ENCODE measurements around the gene SDHC.
"Not testable (repeated sequence)": the region's sequence is repeated elsewhere in the genome, so short reads cannot be mapped to it uniquely, and the experiment has no call there.

Gene SDHC

DNA sequence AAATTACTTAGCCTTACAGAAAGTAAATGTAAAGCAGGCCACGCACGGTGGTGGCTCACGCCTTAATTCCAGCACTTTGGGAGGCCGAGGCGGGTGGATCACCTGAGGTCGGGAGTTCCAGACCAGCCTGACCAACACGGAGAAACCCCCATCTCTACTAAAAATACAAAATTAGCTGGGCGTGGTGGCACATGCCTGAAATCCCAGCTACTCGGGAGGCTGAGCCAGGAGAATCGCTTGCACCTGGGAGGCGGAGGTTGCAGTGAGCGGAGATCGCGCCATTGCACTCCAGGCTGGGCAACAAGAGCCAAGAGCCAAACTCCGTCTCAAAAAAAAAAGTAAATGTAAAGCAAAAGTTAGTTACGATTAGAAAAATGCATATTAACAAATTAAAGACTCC lies 75.0 kb downstream of the SDHC start:
- not testable (repeated sequence) for DNase-seq

DNA sequence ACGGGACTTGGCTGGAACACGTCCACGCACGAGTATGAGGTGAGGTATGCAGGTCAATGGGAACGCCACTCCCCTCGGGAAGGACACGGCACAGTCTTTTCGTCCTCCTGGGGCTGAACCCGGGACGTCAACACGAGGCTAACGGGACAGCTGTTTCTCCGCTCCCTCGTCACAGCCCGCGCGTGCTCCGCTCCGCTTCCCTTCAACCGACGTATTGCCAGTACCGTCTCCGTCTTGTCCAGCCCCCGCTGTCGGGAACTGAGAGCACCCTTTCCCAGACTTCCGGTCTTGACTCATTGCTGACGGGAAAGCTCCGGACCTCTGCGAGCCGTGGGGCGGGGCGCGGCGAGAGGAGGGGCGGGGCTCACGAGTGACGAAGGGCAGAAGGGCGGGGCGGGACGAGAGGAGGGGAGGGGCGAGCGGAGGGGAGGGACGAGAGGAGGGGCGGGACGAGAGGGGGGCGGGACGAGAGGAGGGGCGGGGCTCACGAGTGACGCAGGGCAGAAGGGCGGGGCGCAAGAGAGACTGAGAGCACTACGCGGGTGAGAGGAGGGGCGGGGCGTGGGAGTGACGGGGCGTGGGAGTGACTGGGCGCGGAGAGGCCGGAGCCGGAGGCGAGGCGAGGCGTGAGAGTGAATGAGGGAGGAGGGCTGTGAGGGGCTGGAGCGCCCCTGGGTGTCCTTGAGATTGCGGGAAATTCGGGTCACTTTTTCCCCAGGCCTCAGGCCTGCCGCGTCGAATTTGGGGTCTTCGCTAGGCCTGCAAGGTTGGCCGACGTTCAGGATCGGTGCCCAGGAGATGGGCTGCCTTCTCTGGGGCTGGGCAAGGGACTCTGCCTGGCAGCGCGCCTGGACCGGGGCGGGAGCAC lies 75.7 kb downstream of the SDHC start:
- peak; percentile 91 to 94 for DNase-seq

DNA sequence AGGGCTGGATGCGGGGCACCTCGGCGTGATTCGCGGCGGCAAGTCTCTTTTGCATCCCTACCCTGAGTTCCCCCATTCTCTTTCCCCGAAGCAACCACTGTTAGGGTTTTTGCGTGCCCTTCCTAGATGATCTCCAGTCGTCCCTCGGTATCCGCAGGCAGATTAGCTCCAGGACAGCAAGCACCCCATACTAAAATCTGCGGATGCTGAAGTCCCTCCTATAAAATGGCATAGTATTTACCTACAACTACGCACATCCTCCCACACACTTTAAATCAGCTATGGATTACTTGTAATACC lies 76.3 kb downstream of the SDHC start:
- DNase-seq = no peak

DNA sequence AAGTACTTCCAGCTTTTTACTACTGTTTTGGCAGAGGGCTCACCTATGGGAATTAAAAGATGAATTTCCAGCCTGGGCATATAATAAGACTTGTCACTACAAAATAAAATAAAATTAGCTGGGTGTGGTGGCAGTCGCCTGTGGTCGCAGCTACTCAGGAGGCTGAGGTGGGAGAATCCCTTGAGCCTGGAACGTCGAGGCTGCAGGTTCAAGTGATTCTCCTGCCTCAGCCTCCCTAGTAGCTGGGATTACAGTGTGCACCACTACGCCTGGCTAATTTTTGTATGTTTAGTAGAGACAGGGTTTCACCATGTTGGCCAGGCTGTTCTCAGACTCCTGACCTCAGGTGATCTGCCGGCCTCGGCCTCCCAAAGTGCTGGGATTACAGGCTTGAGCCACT lies 77.0 kb downstream of the SDHC start:
- not testable (repeated sequence) for DNase-seq

DNA sequence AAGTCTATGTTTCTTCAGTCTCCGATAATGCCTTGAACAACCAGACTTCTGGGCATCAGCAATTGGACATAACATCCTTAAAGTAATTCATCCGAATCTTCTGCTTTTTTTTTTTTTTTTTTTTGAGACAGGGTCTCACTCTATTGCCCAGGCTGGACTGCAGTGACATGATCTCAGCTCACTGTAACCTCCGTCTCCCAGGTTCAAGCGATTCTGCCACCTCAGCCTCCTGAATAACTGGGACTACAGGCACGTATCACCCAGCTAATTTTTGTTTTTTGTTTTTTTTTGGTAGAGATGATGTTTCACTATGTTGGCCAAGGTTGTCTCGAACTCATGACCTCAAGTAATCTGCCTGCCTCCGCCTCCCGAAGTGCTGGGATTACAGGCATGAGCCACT lies 77.4 kb downstream of the SDHC start:
- no peak for DNase-seq

DNA sequence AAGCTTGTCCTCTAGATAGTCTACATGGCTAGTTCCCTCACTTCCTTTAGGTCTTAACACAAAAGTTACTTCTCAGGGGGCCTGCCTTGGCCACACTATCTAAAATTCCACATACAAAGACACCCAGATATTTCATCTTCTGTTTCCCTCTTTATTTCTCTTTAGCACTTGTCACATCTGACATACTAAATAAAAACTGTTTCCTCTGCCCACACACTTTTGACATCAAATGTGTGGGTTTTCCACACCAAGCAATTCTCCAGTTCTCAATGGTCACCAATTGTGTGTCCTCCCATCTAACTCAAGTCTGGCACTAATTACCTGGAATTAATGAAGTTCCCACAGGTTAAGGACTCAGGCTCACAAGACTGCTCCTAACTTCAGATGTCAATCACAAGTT lies 79.0 kb downstream of the SDHC start:
- DNase-seq = no peak

DNA sequence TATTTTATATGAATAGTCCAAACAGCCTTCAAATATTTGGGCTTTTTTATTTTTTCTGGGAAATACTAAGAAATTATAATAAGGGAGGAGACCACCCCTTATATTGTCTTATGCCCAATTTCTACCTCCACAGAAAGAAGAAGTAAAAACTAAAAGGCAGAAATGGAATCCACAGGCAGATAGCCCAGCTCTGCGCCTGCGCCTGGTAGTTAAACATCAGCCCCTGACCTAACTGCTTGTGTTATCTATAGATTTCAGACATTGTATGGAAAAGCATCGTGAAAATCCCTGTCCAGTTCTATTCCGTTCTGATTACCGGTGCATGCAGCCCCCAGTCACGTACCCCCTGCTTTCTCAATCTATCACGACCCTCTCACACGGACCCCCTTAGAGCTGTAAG lies 82.9 kb downstream of the SDHC start:
- DNase-seq = not testable (repeated sequence)

DNA sequence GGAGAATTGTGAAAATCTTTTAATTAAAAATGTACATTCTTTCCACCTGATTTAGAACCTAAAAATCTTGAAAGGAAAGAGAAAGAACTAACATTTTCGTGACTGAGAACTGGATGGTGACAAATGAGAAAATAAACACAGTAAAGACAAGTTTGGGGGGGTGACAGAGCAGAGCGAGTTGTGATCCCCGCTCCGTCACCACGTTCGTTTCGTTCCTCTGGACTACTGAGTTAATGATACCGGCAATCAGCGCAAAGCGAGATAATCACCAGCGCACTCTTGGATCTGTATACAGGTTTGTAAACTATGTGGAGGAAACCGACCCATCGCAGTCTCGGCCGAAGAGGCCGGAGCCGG lies 84.7 kb downstream of the SDHC start:
- no peak for DNase-seq

DNA sequence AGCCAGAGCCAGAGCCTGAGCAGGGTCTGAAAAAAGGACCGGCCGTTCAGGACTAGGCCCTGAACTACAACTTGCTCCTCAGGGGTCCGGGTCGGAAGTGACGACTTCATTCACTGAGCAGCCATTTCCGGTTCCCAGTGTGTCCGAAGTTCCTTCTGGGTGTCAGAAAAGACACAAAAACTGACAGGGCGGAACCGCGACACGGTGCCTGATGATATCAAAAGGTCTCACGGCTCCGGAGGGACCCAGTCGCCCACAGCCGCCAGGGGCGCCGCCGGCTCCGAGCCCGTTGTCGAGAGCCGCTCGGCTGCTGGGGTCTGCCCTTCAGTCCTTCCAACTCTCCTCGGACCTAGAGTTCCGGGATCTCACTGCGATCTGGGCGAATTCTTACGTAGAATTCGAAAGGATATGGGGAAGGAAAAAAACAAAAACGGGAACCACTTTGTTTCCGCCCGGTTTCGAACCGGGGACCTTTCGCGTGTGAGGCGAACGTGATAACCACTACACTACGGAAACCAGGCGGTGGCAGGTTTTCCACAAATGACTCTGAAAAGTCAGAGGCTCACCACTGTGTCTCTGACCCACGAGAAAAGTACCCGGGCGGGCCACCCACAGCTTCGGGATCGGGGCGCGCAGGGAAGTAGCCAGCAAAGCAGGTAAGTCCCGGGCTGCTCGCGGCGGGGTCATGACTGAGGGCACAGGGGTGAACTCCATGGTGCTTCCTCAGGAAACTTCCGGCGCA lies 85.2 kb downstream of the SDHC start:
- peak; percentile 92 to 93 for DNase-seq

DNA sequence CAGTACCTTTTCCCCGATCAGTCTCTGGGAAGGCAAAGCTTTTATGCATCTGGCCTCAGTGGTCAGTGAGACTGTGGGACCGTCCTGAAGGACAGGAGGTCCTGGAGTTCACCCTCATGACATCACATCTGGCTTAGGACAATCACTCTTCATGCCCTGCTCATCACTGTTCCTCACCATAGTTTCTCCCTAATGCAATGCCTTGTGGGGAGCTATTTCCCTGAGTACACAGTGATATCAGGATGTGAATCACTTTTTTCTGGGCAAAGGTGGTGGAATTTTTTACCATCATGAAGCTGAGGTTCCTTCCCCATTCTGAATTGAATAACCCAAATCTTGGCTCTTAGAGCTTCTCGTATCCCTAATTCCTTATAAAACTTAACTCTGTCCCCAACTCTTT lies 88.3 kb downstream of the SDHC start:
- no peak for DNase-seq

DNA sequence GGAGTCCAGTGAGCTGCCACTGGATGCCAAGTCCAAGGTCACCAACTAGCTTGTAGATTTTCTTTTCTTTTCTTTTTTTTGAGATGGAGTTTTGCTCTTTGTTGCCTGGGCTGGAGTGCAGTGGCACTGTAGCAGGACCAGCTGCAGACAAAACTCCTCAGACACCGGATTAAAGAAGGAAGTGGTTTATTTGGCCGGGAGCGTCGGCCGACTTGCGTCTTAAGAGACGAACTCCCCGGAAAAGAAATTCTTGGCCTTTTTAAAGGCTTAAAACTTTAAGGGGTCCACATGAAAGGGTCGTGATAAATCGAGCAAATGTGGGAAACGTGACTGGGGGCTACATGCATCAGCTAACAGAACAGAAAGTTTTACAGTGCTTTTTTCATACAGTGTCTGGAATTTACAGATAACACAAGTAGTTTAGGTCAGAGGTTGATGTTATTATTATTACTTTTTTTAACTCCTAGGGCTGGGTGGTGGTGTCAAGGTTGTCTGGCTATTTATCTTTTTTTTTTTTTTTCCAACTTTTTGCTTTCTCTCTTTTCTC lies 89.9 kb downstream of the SDHC start:
- no peak for DNase-seq

DNA sequence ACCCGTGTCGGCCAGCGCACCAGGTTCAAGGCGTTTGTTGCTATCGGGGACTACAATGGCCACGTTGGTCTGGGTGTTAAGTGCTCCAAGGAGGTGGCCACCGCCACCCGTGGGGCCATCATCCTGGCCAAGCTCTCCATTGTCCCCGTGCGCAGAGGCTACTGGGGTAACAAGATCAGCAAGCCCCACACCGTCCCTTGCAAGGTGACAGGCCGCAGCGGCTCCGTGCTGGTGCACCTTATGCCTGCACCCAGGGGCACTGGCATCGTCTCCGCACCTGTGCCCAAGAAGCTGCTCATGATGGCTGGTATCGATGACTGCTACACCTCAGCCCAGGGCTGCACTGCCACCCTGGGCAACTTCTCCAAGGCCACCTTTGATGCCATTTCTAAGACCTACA lies 92.4 kb downstream of the SDHC start:
- DNase-seq = not testable (repeated sequence)

DNA sequence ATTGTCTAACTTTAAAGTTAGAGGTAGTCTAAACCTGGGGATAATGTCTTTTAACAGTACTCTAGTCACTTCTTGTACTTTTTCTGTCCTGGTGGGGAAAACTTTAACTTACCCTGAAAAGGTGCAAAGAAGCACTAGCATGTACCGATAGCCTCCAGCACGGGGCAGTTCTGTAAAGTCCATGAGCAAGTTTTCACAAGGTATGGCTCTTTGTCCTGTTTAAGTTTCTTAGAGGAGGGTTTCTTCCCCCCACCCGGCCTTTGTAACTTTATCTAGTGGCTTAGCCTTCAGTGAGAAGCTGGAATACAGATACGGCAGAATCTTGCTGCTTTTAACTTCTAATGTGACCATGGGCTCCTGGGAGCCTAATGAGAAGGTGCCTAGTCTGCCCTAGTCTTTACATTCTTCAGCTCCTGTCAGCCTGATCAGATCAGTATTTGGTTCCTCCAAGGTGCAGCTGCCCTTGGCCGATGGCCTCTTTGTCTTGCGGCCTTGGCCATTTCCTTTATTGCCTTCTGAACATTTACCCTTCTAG lies 93.3 kb downstream of the SDHC start:
- no peak for DNase-seq

DNA sequence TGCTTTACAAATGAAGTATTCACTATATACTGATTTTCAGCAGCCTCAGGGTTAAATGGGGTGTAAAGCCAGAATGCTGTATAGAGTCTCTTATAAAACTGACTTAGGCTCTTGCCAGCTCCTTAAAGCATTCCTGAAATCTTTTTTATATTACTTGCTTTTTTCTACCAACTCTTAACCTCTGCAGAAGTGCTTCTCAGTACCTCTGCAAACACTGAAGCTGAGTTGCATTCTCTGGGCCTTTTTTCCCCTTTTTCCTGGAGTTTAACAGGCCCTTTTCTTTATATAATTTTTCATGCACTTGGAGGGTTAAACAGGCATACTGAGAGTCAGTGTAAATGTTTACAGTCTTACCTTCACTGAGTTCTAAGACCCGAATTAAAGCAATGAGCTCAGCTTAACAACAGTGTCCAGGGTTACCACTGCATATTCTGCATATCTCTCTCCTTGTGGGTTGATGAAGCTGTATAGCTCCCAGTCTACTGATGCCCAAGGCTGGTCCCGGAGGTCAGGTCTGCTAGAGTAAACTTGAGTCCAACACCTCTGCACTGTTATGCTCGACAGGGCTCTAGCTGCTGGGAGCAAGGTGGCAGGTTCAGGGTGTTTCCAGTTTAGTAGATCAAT lies 94.4 kb downstream of the SDHC start:
- DNase-seq = no peak

DNA sequence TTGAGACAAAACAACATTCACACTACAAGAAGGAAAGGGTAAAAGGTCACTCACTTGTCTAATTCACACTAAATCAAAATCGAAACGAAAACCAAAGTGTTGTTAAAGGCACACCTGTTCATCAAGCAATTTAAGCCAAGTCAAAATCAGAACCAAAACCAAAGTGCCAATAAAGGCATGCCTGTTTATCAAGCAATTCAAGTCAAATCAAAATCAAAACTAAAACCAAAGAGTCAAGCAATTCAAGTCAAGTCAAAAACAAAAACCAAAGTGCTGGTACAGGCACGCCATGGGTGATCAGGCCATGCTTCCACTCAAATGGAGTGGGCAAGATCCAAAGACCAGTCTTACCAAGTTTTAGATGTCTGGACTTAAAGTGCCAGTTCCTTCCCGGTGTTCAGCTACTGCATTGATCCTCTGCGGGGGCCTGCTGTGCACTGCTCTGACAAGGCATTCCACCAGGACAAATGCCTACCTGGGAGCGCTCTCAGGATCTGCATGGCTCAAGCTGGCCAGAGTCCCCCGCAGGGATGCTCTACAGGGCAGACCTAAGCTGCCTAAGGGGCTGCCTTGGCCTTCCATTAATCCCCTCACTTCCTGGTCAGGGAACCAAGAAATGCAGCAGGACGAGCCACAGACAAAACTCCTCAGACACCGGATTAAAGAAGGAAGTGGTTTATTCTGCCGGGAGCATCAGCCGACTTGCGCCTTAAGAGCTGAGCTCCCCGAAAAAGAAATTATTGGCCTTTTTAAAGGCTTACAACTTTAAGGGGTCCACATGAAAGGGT lies 95.9 kb downstream of the SDHC start:
- not testable (repeated sequence) for DNase-seq

DNA sequence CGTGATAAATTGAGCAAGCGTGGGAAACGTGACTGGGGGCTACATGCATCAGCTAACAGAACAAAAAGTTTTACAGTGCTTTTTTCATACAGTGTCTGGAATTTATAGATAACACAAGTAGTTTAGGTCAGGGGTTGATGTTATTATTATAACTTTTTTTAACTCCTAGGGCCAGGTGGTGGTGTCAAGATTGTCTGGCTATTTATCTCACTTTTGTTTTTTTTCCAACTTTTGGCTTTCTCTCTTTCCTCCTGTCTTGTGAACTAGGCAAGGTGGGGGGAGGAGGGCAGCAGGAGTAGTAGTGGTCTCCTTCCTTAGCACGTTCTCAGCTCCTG lies 96.4 kb downstream of the SDHC start:
- not testable (repeated sequence) for DNase-seq

Data from activated CD4-positive, alpha-beta T cell treated with anti-CD3 and anti-CD28 coated beads, Interleukin-2, amount 50 U/mL, for 48 hours (primary cell).